ENCODE measurements around the gene SUSD5.

SUSD5 gene

GRCh38 chr3:33218446-33219174, at the start of gene SUSD5:
TSS of gene SUSD5 (minus strand) at chr3:33218810. CDS start at chr3:33218797, 13 bp downstream.
- Histone ChIP-seq H3K79me2 (ENCODE audit: low read length) (no peaks in the 10 kb centered on the region), H3K4me1 (ENCODE audit: low read length) (no peaks in the 10 kb centered on the region), H3K4me2 (ENCODE audit: low read depth, low read length) (peak within 1 kb of the TSS; percentile 63), H3K27me3 (replicated peaks; ENCODE audit: insufficient read depth, low read length) (peaks cover 13% of the 10 kb centered on the region), H3K27ac (ENCODE audit: low read length) (no peak within 1 kb of the TSS), H4K20me1 (ENCODE audit: insufficient read depth, low read length) (no peaks in the 10 kb centered on the region), H3K9me3 (replicated peaks; ENCODE audit: insufficient read depth, low read length) (no peaks in the 10 kb centered on the region), H3K9me2 (replicated peaks; ENCODE audit: insufficient read depth, low read length) (no peaks in the 10 kb centered on the region), H3K9ac (ENCODE audit: low read length) (no peak within 1 kb of the TSS), H2AFZ (ENCODE audit: low read length) (peak within 1 kb of the TSS; percentile 39; the same call in 1 of the 2 replicates), H3K36me3 (replicated peaks; ENCODE audit: insufficient read depth, low read length) (no peaks in the 10 kb centered on the region), H3K4me3 (ENCODE audit: low read length) (peak within 1 kb of the TSS; percentile 42), H3F3A (ENCODE audit: insufficient read depth, low read length) (no peaks in the 10 kb centered on the region)
- TF ChIP-seq CTCF (IDR thresholded peaks at IDR 0.05; ENCODE audit: low read length): no peak
- no peak for TF ChIP-seq EZH2phosphoT487 (IDR thresholded peaks at IDR 0.05; ENCODE audit: low read length)
- no peak for TF ChIP-seq EZH2 (optimal IDR thresholded peaks at IDR 0.05; ENCODE audit: low read depth, low read length)
- no peak for DNase-seq

- Histone ChIP-seq H2AFZ (ENCODE audit: low read length) (no peak overlapping the region), H4K20me1 (ENCODE audit: insufficient read depth, low read length) (no peaks in the 10 kb centered on the region), H3K79me2 (ENCODE audit: low read length) (no peaks in the 10 kb centered on the region), H3K4me3 (ENCODE audit: low read length) (no peak overlapping the region), H3K4me2 (ENCODE audit: low read depth, low read length) (no peak overlapping the region), H3F3A (ENCODE audit: insufficient read depth, low read length) (no peaks in the 10 kb centered on the region), H3K27me3 (replicated peaks; ENCODE audit: insufficient read depth, low read length) (no peaks in the 10 kb centered on the region), H3K36me3 (replicated peaks; ENCODE audit: insufficient read depth, low read length) (no peaks in the 10 kb centered on the region), H3K4me1 (ENCODE audit: low read length) (no peaks in the 10 kb centered on the region), H3K9me2 (replicated peaks; ENCODE audit: insufficient read depth, low read length) (no peaks in the 10 kb centered on the region), H3K27ac (ENCODE audit: low read length) (no peak overlapping the region), H3K9ac (ENCODE audit: low read length) (no peak overlapping the region), H3K9me3 (replicated peaks; ENCODE audit: insufficient read depth, low read length) (no peaks in the 10 kb centered on the region)
- TF ChIP-seq EZH2 (optimal IDR thresholded peaks at IDR 0.05; ENCODE audit: low read depth, low read length) (no peak), EZH2phosphoT487 (IDR thresholded peaks at IDR 0.05; ENCODE audit: low read length) (no peak), CTCF (IDR thresholded peaks at IDR 0.05; ENCODE audit: low read length) (no peak)
- no peak for DNase-seq
These were observed 41.5 kb upstream of the SUSD5 start for GRCh38 chr3:33260104-33260503.

- Histone ChIP-seq H3K27ac (ENCODE audit: low read length) (no peak overlapping the region), H3K9ac (ENCODE audit: low read length) (no peak overlapping the region), H3F3A (ENCODE audit: insufficient read depth, low read length) (no peaks in the 10 kb centered on the region), H3K9me2 (replicated peaks; ENCODE audit: insufficient read depth, low read length) (no peaks in the 10 kb centered on the region), H3K79me2 (ENCODE audit: low read length) (no peaks in the 10 kb centered on the region), H3K4me3 (ENCODE audit: low read length) (no peak overlapping the region), H3K9me3 (replicated peaks; ENCODE audit: insufficient read depth, low read length) (no peaks in the 10 kb centered on the region), H3K27me3 (replicated peaks; ENCODE audit: insufficient read depth, low read length) (no peaks in the 10 kb centered on the region), H3K36me3 (replicated peaks; ENCODE audit: insufficient read depth, low read length) (no peaks in the 10 kb centered on the region), H4K20me1 (ENCODE audit: insufficient read depth, low read length) (no peaks in the 10 kb centered on the region), H3K4me2 (ENCODE audit: low read depth, low read length) (no peak overlapping the region), H2AFZ (ENCODE audit: low read length) (no peak overlapping the region), H3K4me1 (ENCODE audit: low read length) (no peaks in the 10 kb centered on the region)
- no peak for DNase-seq
- TF ChIP-seq EZH2 (optimal IDR thresholded peaks at IDR 0.05; ENCODE audit: low read depth, low read length) (no peak), EZH2phosphoT487 (IDR thresholded peaks at IDR 0.05; ENCODE audit: low read length) (no peak), CTCF (IDR thresholded peaks at IDR 0.05; ENCODE audit: low read length) (no peak)
These were observed 37.6 kb upstream of the SUSD5 start for GRCh38 chr3:33256249-33256648.

Measured in MM.1S (cell line).